HepG2 (cell line): ENCODE data around the gene TBC1D4. TPM values are rescaled to one million over a fixed set of nuclear protein-coding genes. Genes with fewer than 3 reads are reported as not detected.

Experiments used
- ATAC-seq: fragments of 200-7000 bp; cut with Tn5 transposase; 3 replicates; pipeline ENCODE4 v1.9.1; 2020; ENCODE audit warnings: mild to moderate bottlenecking, moderate library complexity
- BruUV-seq: library from RNA; stranded (reverse); fragments of 400-500 nt; replicated peaks from 2 replicates; lab custom pipeline; 2021; lab: Mats Ljungman, UMichigan
- CTCF ChIA-PET: fragments of 300-600 bp; formaldehyde crosslinking; extraction: SDS; loops from one replicate; lab custom pipeline; 2021; ENCODE audit warnings: low total read pairs, inconsistent platforms, low intra/inter-chr PET ratio; lab: Yijun Ruan, JAX
- POLR2A ChIA-PET: fragments of 350-600 bp; sonication (Branson Sonifier 250); formaldehyde crosslinking; loops from one replicate; lab custom pipeline; 2020; ENCODE audit warnings: antibody characterized with exemption, inconsistent platforms; lab: Yijun Ruan, JAX
- DNase-seq: peaks from one replicate; pipeline ENCODE4 v3.0.0-alpha.2; 2015; ENCODE audit warnings: low spot score
- FAIRE-seq: peaks from 3 replicates; lab custom pipeline; 2011; peaks lifted over from hg19 to GRCh38; lab: Jason Lieb, UNC
- H2AFZ ChIP-seq: one replicate; pipeline ENCODE4 v1.6.1; 2011; ENCODE audit warnings: low read length, inconsistent platforms
- H3K27ac ChIP-seq: fragments of 300-600 bp; 3 replicates; pipeline ENCODE4 v1.8.0; 2011; ENCODE audit warnings: mixed run types, mild to moderate bottlenecking, mixed read lengths, low read length, inconsistent platforms; ENCODE audit not compliant: insufficient read depth; ENCODE audit errors: extremely low read length
- H3K27me3 ChIP-seq, 2 experiments: fragments of 200-600 bp in 1 of 2; 2 replicates in 1 of 2; 3 replicates in 1 of 2; pipeline versions ENCODE4 v1.6.0 to v1.8.0; 2011; ENCODE audit warnings: low read length in 2 of 2, mild to moderate bottlenecking in 2 of 2, moderate library complexity in 2 of 2, inconsistent platforms in 1 of 2; ENCODE audit not compliant: insufficient read depth in 2 of 2, control insufficient read depth in 1 of 2
- H3K36me3 ChIP-seq, 2 experiments: fragments of 200-600 bp in 1 of 2; replicated peaks in 1 of 2; 2 replicates in 1 of 2; 3 replicates in 1 of 2; pipeline versions ENCODE4 v1.5.1 to v1.8.0; 2011; ENCODE audit warnings: low read length in 2 of 2, inconsistent platforms in 1 of 2; ENCODE audit not compliant: insufficient read depth in 2 of 2, control insufficient read depth in 1 of 2
- H3K4me1 ChIP-seq: 2 replicates; pipeline ENCODE4 v1.5.1; 2012; ENCODE audit warnings: low read length, inconsistent platforms; ENCODE audit not compliant: insufficient read depth
- H3K4me2 ChIP-seq: 2 replicates; pipeline ENCODE4 v1.6.0; 2011; ENCODE audit warnings: low read depth, low read length, inconsistent platforms
- H3K4me3 ChIP-seq, 3 experiments: fragments of 200-600 bp in 1 of 3; sonication (generic), shearing (Covaris generic) in 1 of 3; replicated peaks in 1 of 3; 2 replicates each; pipeline ENCODE4 v1.5.1; 2011 to 2016; ENCODE audit warnings: low read length in 3 of 3, inconsistent platforms in 2 of 3, low read depth in 2 of 3, mild to moderate bottlenecking in 2 of 3, control low read depth in 1 of 3, mixed read lengths in 1 of 3; ENCODE audit not compliant: insufficient read depth in 1 of 3
- H3K79me2 ChIP-seq: one replicate; pipeline ENCODE4 v1.6.1; 2011; ENCODE audit warnings: low read length, inconsistent platforms; ENCODE audit not compliant: insufficient read depth
- H3K9ac ChIP-seq: 2 replicates; pipeline ENCODE4 v1.6.0; 2011; ENCODE audit warnings: mild to moderate bottlenecking, low read depth, low read length, inconsistent platforms; ENCODE audit not compliant: insufficient read depth
- H3K9me3 ChIP-seq: 2 replicates; pipeline ENCODE4 v1.5.1; 2012; ENCODE audit warnings: mild to moderate bottlenecking, low read length
- H4K20me1 ChIP-seq: 2 replicates; pipeline ENCODE4 v1.6.0; 2011; ENCODE audit warnings: inconsistent platforms, mild to moderate bottlenecking, low read length, moderate library complexity; ENCODE audit not compliant: insufficient read depth
- ARNTL ChIP-seq: sonication (generic); formaldehyde crosslinking; IDR thresholded peaks from 2 replicates; pipeline ENCODE4 v1.4.0; 2020; ENCODE audit warnings: mild to moderate bottlenecking, missing genetic modification reagents
- NFE2 ChIP-seq: sonication (generic); formaldehyde crosslinking; IDR thresholded peaks from 2 replicates; pipeline ENCODE4 v1.4.0; 2020; ENCODE audit warnings: missing genetic modification reagents
- RBFOX2 ChIP-seq: fragments of 200-400 bp; formaldehyde crosslinking; IDR thresholded peaks from 2 replicates; pipeline ENCODE4 v1.6.1; 2017; ENCODE audit warnings: low read depth, mild to moderate bottlenecking, low read length
- ZNF354B ChIP-seq: sonication (generic); formaldehyde crosslinking; IDR thresholded peaks from 2 replicates; pipeline ENCODE4 v1.8.0; 2022; ENCODE audit warnings: mild to moderate bottlenecking, missing genetic modification reagents
- ZNF382 ChIP-seq: sonication (generic); formaldehyde crosslinking; IDR thresholded peaks from 2 replicates; pipeline ENCODE4 v1.5.0; 2020; ENCODE audit warnings: missing genetic modification reagents, mild to moderate bottlenecking, borderline replicate concordance
- ZNF572 ChIP-seq: sonication (generic); formaldehyde crosslinking; IDR thresholded peaks from 2 replicates; pipeline ENCODE4 v1.5.1; 2020; ENCODE audit warnings: mild to moderate bottlenecking, missing genetic modification reagents
- ZNF891 ChIP-seq: sonication (generic); formaldehyde crosslinking; IDR thresholded peaks from 2 replicates; pipeline ENCODE4 v1.5.0; 2020; ENCODE audit warnings: mild to moderate bottlenecking, missing genetic modification reagents
- WGBS: methylation state at CpG from one replicate; pipeline ENCODE4 v1.1.6; 2017; ENCODE audit warnings: low lambda C conversion rate; 5-methylcytosine and 5-hydroxymethylcytosine counted together
- in situ Hi-C: cut with HindIII; loops from 2 replicates; pipeline ENCODE4 v1.10.0; 2017; ENCODE audit warnings: low pct_unique_long_range_greater_than_20kb; ENCODE audit not compliant: extremely low pct_ligation_motif_present
- intact Hi-C: fragments of 100-400 bp; cut with micrococcal nuclease; formaldehyde crosslinking; loops from one replicate; pipeline ENCODE4 v1.10.0; 2022; ENCODE audit not compliant: unreplicated experiment
- polyA plus RNA-seq, 8 experiments: library from polyadenylated mRNA; depleted of rRNA in 3 of 8; stranded (reverse) in 7 of 8; unstranded in 1 of 8; fragments of >200 nt; fragmentation: Illumina TruSeq in 4 of 8; extraction: Trizol in 4 of 8; gene quantifications; 2 replicates each; pipeline versions ENCODE4 v1.2.1 to v1.2.3, GENCODE V29; 2011 to 2016; ENCODE audit warnings: low read depth in 4 of 8, missing spikeins in 1 of 8, mixed read lengths in 1 of 8; ENCODE audit not compliant: insufficient read depth in 1 of 8
- total RNA-seq, 5 experiments: library from RNA; depleted of rRNA; stranded (reverse); fragments of >200 nt; fragmentation: Illumina TruSeq; extraction: Trizol; gene quantifications; 2 replicates each; pipeline ENCODE4 v1.2.3, GENCODE V29; 2016; ENCODE audit warnings: low read depth in 1 of 5
- TF ChIP-seq, protein P1 (sequence below): sonication (generic); formaldehyde crosslinking; IDR thresholded peaks from 2 replicates; pipeline ENCODE4; 2020; ENCODE audit warnings: missing genetic modification reagents, mild to moderate bottlenecking, borderline replicate concordance
- TF ChIP-seq, protein P2 (sequence below): sonication (generic); formaldehyde crosslinking; IDR thresholded peaks from 2 replicates; pipeline ENCODE4 v1.4.0; 2020; ENCODE audit warnings: mild to moderate bottlenecking, missing genetic modification reagents

The TBC1D4 gene
- total and polyA plus RNA-seq, 2 of the 13 experiments (the other 11 are each of a cell fraction or from before 2014, with no cell fraction given), result 35.9 to 64.4 TPM

- no peaks in the 10 kb centered on the region for H4K20me1 ChIP-seq
- H3K9ac ChIP-seq, result no peak overlapping the region
- no peaks in the 10 kb centered on the region for H3K27me3 ChIP-seq
- in situ Hi-C loops, result no loop called here
- peaks cover 9 to 34% of the 10 kb centered on the region in 2 experiments for H3K36me3 ChIP-seq
- no peaks in the 10 kb centered on the region for H3K79me2 ChIP-seq
- intact Hi-C loops, result no loop called here
- H3K4me2 ChIP-seq, result no peak overlapping the region
- no peaks in the 10 kb centered on the region for H3K9me3 ChIP-seq
- WGBS, result 100% methylated on average over 2 of the region's 2 CpGs
- no peak for FAIRE-seq
- CTCF ChIA-PET, result no interaction called here
- no peak for DNase-seq
- TF ChIP-seq, protein P1, sequence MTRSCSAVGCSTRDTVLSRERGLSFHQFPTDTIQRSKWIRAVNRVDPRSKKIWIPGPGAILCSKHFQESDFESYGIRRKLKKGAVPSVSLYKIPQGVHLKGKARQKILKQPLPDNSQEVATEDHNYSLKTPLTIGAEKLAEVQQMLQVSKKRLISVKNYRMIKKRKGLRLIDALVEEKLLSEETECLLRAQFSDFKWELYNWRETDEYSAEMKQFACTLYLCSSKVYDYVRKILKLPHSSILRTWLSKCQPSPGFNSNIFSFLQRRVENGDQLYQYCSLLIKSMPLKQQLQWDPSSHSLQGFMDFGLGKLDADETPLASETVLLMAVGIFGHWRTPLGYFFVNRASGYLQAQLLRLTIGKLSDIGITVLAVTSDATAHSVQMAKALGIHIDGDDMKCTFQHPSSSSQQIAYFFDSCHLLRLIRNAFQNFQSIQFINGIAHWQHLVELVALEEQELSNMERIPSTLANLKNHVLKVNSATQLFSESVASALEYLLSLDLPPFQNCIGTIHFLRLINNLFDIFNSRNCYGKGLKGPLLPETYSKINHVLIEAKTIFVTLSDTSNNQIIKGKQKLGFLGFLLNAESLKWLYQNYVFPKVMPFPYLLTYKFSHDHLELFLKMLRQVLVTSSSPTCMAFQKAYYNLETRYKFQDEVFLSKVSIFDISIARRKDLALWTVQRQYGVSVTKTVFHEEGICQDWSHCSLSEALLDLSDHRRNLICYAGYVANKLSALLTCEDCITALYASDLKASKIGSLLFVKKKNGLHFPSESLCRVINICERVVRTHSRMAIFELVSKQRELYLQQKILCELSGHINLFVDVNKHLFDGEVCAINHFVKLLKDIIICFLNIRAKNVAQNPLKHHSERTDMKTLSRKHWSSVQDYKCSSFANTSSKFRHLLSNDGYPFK (CRISPR knock-in tag), result no peak
- TF ChIP-seq ZNF354B (CRISPR knock-in tag), result no peak
- TF ChIP-seq NFE2 (CRISPR knock-in tag), result no peak
- no peak for TF ChIP-seq ZNF382 (CRISPR knock-in tag)
- TF ChIP-seq ZNF891 (CRISPR knock-in tag), result no peak
- TF ChIP-seq, protein P2, sequence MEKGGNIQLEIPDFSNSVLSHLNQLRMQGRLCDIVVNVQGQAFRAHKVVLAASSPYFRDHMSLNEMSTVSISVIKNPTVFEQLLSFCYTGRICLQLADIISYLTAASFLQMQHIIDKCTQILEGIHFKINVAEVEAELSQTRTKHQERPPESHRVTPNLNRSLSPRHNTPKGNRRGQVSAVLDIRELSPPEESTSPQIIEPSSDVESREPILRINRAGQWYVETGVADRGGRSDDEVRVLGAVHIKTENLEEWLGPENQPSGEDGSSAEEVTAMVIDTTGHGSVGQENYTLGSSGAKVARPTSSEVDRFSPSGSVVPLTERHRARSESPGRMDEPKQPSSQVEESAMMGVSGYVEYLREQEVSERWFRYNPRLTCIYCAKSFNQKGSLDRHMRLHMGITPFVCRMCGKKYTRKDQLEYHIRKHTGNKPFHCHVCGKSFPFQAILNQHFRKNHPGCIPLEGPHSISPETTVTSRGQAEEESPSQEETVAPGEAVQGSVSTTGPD (CRISPR knock-in tag), result no peak
- no peak for TF ChIP-seq ZNF572 (CRISPR knock-in tag)
- no peak for TF ChIP-seq RBFOX2
- no peak for TF ChIP-seq ARNTL (CRISPR knock-in tag)
- TF ChIP-seq, all 625 proteins: peak for 0
- H3K27ac ChIP-seq, result no peak overlapping the region
- peaks cover 52% of the 10 kb centered on the region for H3K4me1 ChIP-seq
- H2AFZ ChIP-seq, result no peak overlapping the region
- no peak overlapping the region for H3K4me3 ChIP-seq
- no peak for ATAC-seq
- POLR2A ChIA-PET, result interaction anchor here (3.4 kb wide), 1 partner anchor 8 kb away, joined by 12 read pairs; no protein-coding TSS in a partner anchor
- BruUV-seq, result no TSS peak
These were observed 150.1 kb downstream of the TBC1D4 start for GRCh38 chr13:75331792-75332349.
